Parathyroid adenoma (tissue), 2 donors: ENCODE results near the gene CD300LG.

Experiments used
- H2AFZ ChIP-seq: fragments of 300-600 bp; sonication (generic); one replicate; pipeline ENCODE4 v1.7.0; 2017; ENCODE audit warnings: antibody characterized with exemption, mild to moderate bottlenecking
- H3K27ac ChIP-seq: fragments of 300-600 bp; sonication (generic); one replicate; pipeline ENCODE4 v1.7.0; 2017
- H3K27me3 ChIP-seq: fragments of 300-600 bp; sonication (generic); one replicate; pipeline ENCODE4 v1.7.0; 2017; ENCODE audit warnings: low read length; ENCODE audit not compliant: control insufficient read depth, insufficient read depth
- H3K36me3 ChIP-seq: fragments of 300-600 bp; sonication (generic); one replicate; pipeline ENCODE4 v1.7.0; 2017; ENCODE audit warnings: low read length; ENCODE audit not compliant: control insufficient read depth, insufficient read depth
- H3K4me1 ChIP-seq: fragments of 300-600 bp; sonication (generic); one replicate; pipeline ENCODE4 v1.7.0; 2017; ENCODE audit warnings: control low read depth
- H3K4me2 ChIP-seq: fragments of 300-600 bp; sonication (generic); one replicate; pipeline ENCODE4 v1.7.0; 2017; ENCODE audit warnings: low read length
- H3K4me3 ChIP-seq: fragments of 300-600 bp; sonication (generic); one replicate; pipeline ENCODE4 v1.7.0; 2017; ENCODE audit warnings: low read depth, low read length
- H3K79me2 ChIP-seq: fragments of 300-600 bp; sonication (generic); one replicate; pipeline ENCODE4 v1.7.0; 2017; ENCODE audit warnings: control low read depth
- H3K9ac ChIP-seq: fragments of 300-600 bp; sonication (generic); one replicate; pipeline ENCODE4 v1.7.0; 2017; ENCODE audit warnings: mild to moderate bottlenecking
- H3K9me3 ChIP-seq: fragments of 300-600 bp; sonication (generic); one replicate; pipeline ENCODE4 v1.7.0; 2017; ENCODE audit warnings: low read length; ENCODE audit not compliant: control insufficient read depth
- TF ChIP-seq, protein P1 (sequence below): fragments of 300-600 bp; sonication (generic); IDR thresholded peaks from one replicate; pipeline ENCODE4 v1.7.0; 2017; ENCODE audit warnings: antibody characterized with exemption, mild to moderate bottlenecking
- donor health status: primary hyperparathyroidism.

Gene CD300LG

DNA sequence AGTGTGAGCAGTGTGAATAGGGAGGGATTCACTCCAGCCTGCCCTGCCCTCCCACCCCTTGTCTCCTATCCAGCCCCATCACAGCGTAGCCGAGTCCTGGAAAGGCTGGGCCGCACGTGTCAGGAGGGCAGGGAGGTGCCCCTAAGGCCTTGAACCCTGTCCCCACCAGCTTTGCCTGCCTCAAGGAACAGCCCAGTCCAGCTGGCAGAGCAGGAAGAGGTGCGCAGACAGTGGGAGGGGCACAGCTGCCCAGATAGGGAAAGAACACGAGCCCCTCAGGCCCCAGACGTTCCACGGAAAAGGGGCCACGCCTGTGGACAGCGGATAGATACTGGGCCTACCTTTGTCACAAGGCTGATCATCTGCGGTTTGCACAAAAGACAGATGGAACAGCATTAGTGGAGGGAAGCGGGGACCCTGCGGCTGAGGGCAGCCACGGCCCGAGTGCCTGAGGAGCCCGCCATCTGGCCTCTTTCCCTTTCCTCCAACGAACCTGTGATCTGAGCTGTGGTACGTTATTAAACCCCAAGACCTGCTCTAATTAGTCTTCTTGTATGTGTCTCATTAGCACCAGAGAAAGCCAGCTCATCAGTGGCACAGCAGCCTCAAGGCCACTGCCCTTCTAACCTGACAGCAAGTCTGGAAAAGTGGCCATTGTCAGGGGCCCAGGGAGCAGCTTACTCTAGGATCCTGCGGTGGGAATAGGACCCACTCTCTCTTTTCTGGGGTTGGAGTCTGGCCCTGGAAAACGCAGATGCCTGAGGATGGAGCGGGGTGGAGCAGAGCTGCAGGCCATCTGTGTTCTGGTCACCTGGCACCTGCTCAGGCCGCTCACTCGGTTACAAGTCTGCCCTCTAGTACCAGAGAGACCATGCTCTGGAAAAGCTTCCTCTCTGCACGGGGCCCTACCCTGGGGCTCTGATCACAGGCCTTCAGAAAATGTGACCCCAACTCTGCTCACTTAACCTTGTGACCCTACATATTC lies 30.3 kb upstream of the CD300LG start:
- no peaks in the 10 kb centered on the region for H3K9me3 ChIP-seq
- H3K27ac ChIP-seq: no peak overlapping the region
- TF ChIP-seq, protein P1, sequence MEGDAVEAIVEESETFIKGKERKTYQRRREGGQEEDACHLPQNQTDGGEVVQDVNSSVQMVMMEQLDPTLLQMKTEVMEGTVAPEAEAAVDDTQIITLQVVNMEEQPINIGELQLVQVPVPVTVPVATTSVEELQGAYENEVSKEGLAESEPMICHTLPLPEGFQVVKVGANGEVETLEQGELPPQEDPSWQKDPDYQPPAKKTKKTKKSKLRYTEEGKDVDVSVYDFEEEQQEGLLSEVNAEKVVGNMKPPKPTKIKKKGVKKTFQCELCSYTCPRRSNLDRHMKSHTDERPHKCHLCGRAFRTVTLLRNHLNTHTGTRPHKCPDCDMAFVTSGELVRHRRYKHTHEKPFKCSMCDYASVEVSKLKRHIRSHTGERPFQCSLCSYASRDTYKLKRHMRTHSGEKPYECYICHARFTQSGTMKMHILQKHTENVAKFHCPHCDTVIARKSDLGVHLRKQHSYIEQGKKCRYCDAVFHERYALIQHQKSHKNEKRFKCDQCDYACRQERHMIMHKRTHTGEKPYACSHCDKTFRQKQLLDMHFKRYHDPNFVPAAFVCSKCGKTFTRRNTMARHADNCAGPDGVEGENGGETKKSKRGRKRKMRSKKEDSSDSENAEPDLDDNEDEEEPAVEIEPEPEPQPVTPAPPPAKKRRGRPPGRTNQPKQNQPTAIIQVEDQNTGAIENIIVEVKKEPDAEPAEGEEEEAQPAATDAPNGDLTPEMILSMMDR: no peak
- H3K9ac ChIP-seq: no peak overlapping the region
- no peaks in the 10 kb centered on the region for H3K4me1 ChIP-seq
- H3K36me3 ChIP-seq: no peaks in the 10 kb centered on the region
- H2AFZ ChIP-seq: no peak overlapping the region
- no peak overlapping the region for H3K4me2 ChIP-seq
- no peaks in the 10 kb centered on the region for H3K79me2 ChIP-seq
- H3K4me3 ChIP-seq: no peak overlapping the region
- no peaks in the 10 kb centered on the region for H3K27me3 ChIP-seq

GRCh38 chr17:43817826-43818225 lies 29.1 kb upstream of the CD300LG start:
- H3K27me3 ChIP-seq: no peaks in the 10 kb centered on the region
- no peak overlapping the region for H3K27ac ChIP-seq
- TF ChIP-seq, protein P1: no peak
- H3K36me3 ChIP-seq: no peaks in the 10 kb centered on the region
- no peak overlapping the region for H3K9ac ChIP-seq
- H3K4me2 ChIP-seq: no peak overlapping the region
- no peaks in the 10 kb centered on the region for H3K79me2 ChIP-seq
- H3K4me3 ChIP-seq: no peak overlapping the region
- H2AFZ ChIP-seq: no peak overlapping the region
- no peaks in the 10 kb centered on the region for H3K9me3 ChIP-seq
- no peaks in the 10 kb centered on the region for H3K4me1 ChIP-seq

GRCh38 chr17:43818966-43819365 lies 28.0 kb upstream of the CD300LG start:
- no peaks in the 10 kb centered on the region for H3K4me1 ChIP-seq
- H3K4me2 ChIP-seq: no peak overlapping the region
- no peaks in the 10 kb centered on the region for H3K9me3 ChIP-seq
- H3K4me3 ChIP-seq: no peak overlapping the region
- H3K27me3 ChIP-seq: no peaks in the 10 kb centered on the region
- H2AFZ ChIP-seq: no peak overlapping the region
- no peaks in the 10 kb centered on the region for H3K36me3 ChIP-seq
- no peak overlapping the region for H3K9ac ChIP-seq
- TF ChIP-seq, protein P1: no peak
- no peaks in the 10 kb centered on the region for H3K79me2 ChIP-seq
- H3K27ac ChIP-seq: no peak overlapping the region

GRCh38 chr17:43820759-43821158 lies 26.2 kb upstream of the CD300LG start:
- H3K4me1 ChIP-seq: no peaks in the 10 kb centered on the region
- TF ChIP-seq, protein P1: no peak
- no peak overlapping the region for H3K4me2 ChIP-seq
- no peak overlapping the region for H3K27ac ChIP-seq
- H3K9me3 ChIP-seq: no peaks in the 10 kb centered on the region
- H3K36me3 ChIP-seq: no peaks in the 10 kb centered on the region
- H2AFZ ChIP-seq: no peak overlapping the region
- H3K9ac ChIP-seq: no peak overlapping the region
- no peak overlapping the region for H3K4me3 ChIP-seq
- no peaks in the 10 kb centered on the region for H3K79me2 ChIP-seq
- H3K27me3 ChIP-seq: no peaks in the 10 kb centered on the region
